Measurements from ENCODE around the gene TCAF1. TPM values are rescaled to one million over a fixed set of nuclear protein-coding genes. Genes with fewer than 3 reads are reported as not detected.

Gene TCAF1, protein sequence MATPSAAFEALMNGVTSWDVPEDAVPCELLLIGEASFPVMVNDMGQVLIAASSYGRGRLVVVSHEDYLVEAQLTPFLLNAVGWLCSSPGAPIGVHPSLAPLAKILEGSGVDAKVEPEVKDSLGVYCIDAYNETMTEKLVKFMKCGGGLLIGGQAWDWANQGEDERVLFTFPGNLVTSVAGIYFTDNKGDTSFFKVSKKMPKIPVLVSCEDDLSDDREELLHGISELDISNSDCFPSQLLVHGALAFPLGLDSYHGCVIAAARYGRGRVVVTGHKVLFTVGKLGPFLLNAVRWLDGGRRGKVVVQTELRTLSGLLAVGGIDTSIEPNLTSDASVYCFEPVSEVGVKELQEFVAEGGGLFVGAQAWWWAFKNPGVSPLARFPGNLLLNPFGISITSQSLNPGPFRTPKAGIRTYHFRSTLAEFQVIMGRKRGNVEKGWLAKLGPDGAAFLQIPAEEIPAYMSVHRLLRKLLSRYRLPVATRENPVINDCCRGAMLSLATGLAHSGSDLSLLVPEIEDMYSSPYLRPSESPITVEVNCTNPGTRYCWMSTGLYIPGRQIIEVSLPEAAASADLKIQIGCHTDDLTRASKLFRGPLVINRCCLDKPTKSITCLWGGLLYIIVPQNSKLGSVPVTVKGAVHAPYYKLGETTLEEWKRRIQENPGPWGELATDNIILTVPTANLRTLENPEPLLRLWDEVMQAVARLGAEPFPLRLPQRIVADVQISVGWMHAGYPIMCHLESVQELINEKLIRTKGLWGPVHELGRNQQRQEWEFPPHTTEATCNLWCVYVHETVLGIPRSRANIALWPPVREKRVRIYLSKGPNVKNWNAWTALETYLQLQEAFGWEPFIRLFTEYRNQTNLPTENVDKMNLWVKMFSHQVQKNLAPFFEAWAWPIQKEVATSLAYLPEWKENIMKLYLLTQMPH
- polyA plus RNA-seq (11.0 to 21.3 TPM (median 13.3 TPM) in 3 replicates), polyA minus RNA-seq (36.0 to 51.2 TPM (median 45.0 TPM) in 3 replicates)
- polyA plus RNA-seq (2011; ENCODE audit: low read depth): 8.2 TPM
- polyA plus RNA-seq (2011; cell fraction: cytosol; rRNA removed): 11.2 and 11.6 TPM in 2 replicates
- polyA plus RNA-seq (2011; cell fraction: nucleus; rRNA removed): 23.9 and 32.0 TPM in 2 replicates
- polyA plus RNA-seq (2012; ENCODE audit: low replicate concordance): 7.8 and 21.4 TPM in 2 replicates
- 15.5 TPM for polyA minus RNA-seq (2011; cell fraction: cytosol; rRNA and poly(A)+ RNA removed)
- 17.3 and 30.2 TPM in 2 replicates for polyA minus RNA-seq (2011; cell fraction: nucleus; rRNA and poly(A)+ RNA removed)

DNA sequence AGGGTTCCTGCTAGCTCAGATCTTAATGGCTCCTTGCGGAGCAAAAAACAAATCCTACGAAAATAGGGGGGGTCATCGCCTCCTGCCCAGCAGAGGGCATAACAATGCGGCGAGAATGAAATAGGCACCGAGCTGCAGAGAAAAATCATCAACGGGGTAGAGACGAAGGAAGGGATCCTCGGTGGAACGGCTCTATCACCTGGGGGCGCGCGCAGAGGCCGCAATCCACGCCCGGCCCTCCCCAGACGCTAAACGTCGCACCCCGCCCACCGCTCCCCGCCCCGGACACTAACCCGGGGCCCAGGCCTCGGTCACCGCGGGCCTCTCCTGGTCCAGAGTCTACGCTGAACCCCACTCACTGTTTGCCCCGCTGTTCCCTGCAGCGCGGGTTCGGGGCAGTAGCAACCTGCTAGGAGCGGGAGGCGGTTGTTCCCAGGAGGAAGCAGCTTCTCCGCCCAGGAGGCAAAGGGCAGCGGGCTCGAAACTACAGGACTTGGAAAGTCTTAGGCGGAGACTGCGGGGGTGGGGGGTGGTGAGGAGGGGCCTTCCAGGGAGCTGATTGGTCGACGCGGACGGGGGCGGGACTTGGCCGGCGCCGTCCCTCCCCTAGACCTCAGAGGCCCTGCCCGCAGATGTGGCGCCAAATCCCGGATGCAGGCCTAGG is at the start of gene TCAF1:
TCAF1 (minus strand) TSS at position 509 of the 664 bp plus-strand sequence. CDS start 25,568 bp downstream, outside the sequence.
- no peaks in the 10 kb centered on the region for H3K9me3 ChIP-seq (ENCODE audit: control insufficient read depth, low read depth, low read length)
- no peaks in the 10 kb centered on the region for H4K20me1 ChIP-seq (ENCODE audit: control insufficient read depth, extremely low read depth, insufficient read depth, low read length)
- DNase-seq (ENCODE audit: low read depth, low spot score): peak; percentile 36
- H2AFZ ChIP-seq (ENCODE audit: control insufficient read depth, low read length): peak within 1 kb of the TSS; percentile 96
- TF ChIP-seq EZH2 (IDR thresholded peaks at IDR 0.05; ENCODE audit: low read length): no peak
- TF ChIP-seq, protein P1, sequence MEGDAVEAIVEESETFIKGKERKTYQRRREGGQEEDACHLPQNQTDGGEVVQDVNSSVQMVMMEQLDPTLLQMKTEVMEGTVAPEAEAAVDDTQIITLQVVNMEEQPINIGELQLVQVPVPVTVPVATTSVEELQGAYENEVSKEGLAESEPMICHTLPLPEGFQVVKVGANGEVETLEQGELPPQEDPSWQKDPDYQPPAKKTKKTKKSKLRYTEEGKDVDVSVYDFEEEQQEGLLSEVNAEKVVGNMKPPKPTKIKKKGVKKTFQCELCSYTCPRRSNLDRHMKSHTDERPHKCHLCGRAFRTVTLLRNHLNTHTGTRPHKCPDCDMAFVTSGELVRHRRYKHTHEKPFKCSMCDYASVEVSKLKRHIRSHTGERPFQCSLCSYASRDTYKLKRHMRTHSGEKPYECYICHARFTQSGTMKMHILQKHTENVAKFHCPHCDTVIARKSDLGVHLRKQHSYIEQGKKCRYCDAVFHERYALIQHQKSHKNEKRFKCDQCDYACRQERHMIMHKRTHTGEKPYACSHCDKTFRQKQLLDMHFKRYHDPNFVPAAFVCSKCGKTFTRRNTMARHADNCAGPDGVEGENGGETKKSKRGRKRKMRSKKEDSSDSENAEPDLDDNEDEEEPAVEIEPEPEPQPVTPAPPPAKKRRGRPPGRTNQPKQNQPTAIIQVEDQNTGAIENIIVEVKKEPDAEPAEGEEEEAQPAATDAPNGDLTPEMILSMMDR (optimal IDR thresholded peaks at IDR 0.05 in 1 of 3, IDR thresholded peaks at IDR 0.05 in 1 of 3, conservative IDR thresholded peaks at IDR 0.05 in 1 of 3; ENCODE audit: extremely low read depth in 1 of 3, insufficient read depth in 2 of 3, low read length in 3 of 3): peak; percentile 32 to 45 (median 34)
- dilution Hi-C loops (cut with MboI; ENCODE audit: extremely low pct_ligation_motif_present, low sequenced_read_pairs): no loop called here
- no peak for FAIRE-seq
- H3K79me2 ChIP-seq (ENCODE audit: control insufficient read depth, insufficient read depth, low read length): peaks cover 39% of the 10 kb centered on the region
- H3K9ac ChIP-seq (ENCODE audit: control insufficient read depth, extremely low read depth, insufficient read depth, low read length): peak within 1 kb of the TSS; percentile 86
- H3K36me3 ChIP-seq (ENCODE audit: control insufficient read depth in 2 of 2, extremely low read depth in 1 of 2, insufficient read depth in 2 of 2, low read length in 2 of 2): no peaks in the 10 kb centered on the region
- peak within 1 kb of the TSS; percentile 85 for H3K27ac ChIP-seq (ENCODE audit: control insufficient read depth, insufficient read depth, low read length)
- H3K4me3 ChIP-seq (ENCODE audit: control insufficient read depth in 2 of 3, extremely low read depth in 1 of 3, insufficient read depth in 2 of 3, low read depth in 1 of 3, low read length in 3 of 3): peak within 1 kb of the TSS; percentile 67 to 96 (median 83)
- H3K27me3 ChIP-seq (ENCODE audit: control insufficient read depth, extremely low read depth, insufficient read depth, low read length): no peaks in the 10 kb centered on the region
- H3K9me1 ChIP-seq (ENCODE audit: control insufficient read depth, extremely low read depth, insufficient read depth, low read length): no peaks in the 10 kb centered on the region
- peak within 1 kb of the TSS; percentile 88 for H3K4me2 ChIP-seq (ENCODE audit: control insufficient read depth, extremely low read depth, insufficient read depth, low read depth, low read length)
- peaks cover 15% of the 10 kb centered on the region for H3K4me1 ChIP-seq (ENCODE audit: control insufficient read depth, extremely low read depth, insufficient read depth, low read length)

DNA sequence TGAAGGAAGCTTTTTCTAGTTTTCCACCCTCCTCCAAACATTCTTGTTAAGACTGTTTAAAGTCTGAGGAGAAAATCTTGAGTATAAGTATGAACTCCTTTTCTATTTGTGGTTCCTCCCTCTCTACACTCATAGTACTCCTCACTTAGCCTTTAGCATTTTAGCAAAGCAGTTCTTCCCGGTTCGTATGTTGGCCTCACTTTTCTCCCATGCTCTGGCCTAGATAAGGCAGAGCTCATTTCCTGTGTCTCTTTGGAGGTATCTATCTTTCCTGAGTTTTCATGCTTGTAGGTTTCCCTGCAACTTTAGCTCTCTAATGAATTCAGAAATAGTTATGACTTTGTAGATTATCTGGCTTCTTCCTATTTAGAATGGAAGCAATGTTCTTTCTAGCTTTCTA is 46.8 kb upstream of the TCAF1 start:
- Histone ChIP-seq H3K79me2 (ENCODE audit: control insufficient read depth, insufficient read depth, low read length) (no peaks in the 10 kb centered on the region), H3K4me2 (ENCODE audit: control insufficient read depth, extremely low read depth, insufficient read depth, low read depth, low read length) (no peak overlapping the region), H3K4me3 (ENCODE audit: control insufficient read depth in 2 of 3, extremely low read depth in 1 of 3, insufficient read depth in 2 of 3, low read depth in 1 of 3, low read length in 3 of 3) (no peak overlapping the region), H3K9me1 (ENCODE audit: control insufficient read depth, extremely low read depth, insufficient read depth, low read length) (no peaks in the 10 kb centered on the region), H3K9me3 (ENCODE audit: control insufficient read depth, low read depth, low read length) (no peaks in the 10 kb centered on the region), H3K4me1 (ENCODE audit: control insufficient read depth, extremely low read depth, insufficient read depth, low read length) (no peaks in the 10 kb centered on the region), H2AFZ (ENCODE audit: control insufficient read depth, low read length) (no peak overlapping the region), H3K27ac (ENCODE audit: control insufficient read depth, insufficient read depth, low read length) (no peak overlapping the region), H3K36me3 (ENCODE audit: control insufficient read depth in 2 of 2, extremely low read depth in 1 of 2, insufficient read depth in 2 of 2, low read length in 2 of 2) (no peaks in the 10 kb centered on the region), H3K9ac (ENCODE audit: control insufficient read depth, extremely low read depth, insufficient read depth, low read length) (no peak overlapping the region), H3K27me3 (ENCODE audit: control insufficient read depth, extremely low read depth, insufficient read depth, low read length) (no peaks in the 10 kb centered on the region), H4K20me1 (ENCODE audit: control insufficient read depth, extremely low read depth, insufficient read depth, low read length) (no peaks in the 10 kb centered on the region)
- TF ChIP-seq EZH2 (IDR thresholded peaks at IDR 0.05; ENCODE audit: low read length): no peak
- TF ChIP-seq, protein P1 (optimal IDR thresholded peaks at IDR 0.05 in 1 of 3, IDR thresholded peaks at IDR 0.05 in 1 of 3, conservative IDR thresholded peaks at IDR 0.05 in 1 of 3; ENCODE audit: extremely low read depth in 1 of 3, insufficient read depth in 2 of 3, low read length in 3 of 3): no peak
- dilution Hi-C loops (cut with MboI; ENCODE audit: extremely low pct_ligation_motif_present, low sequenced_read_pairs): no loop called here
- FAIRE-seq (no peak), DNase-seq (ENCODE audit: low read depth, low spot score) (no peak)

Measured in keratinocyte (primary cell).